ENCODE measurements around the gene DPP6. TPM values are rescaled to one million over a fixed set of nuclear protein-coding genes. Genes with fewer than 3 reads are reported as not detected.
"Not testable (repeated sequence)": the region's sequence is repeated elsewhere in the genome, so short reads cannot be mapped to it uniquely, and the experiment has no call there.

The DPP6 gene
- total and polyA plus RNA-seq, 10 donors: 0.11 to 8.7 (median 3.0) TPM

DNA sequence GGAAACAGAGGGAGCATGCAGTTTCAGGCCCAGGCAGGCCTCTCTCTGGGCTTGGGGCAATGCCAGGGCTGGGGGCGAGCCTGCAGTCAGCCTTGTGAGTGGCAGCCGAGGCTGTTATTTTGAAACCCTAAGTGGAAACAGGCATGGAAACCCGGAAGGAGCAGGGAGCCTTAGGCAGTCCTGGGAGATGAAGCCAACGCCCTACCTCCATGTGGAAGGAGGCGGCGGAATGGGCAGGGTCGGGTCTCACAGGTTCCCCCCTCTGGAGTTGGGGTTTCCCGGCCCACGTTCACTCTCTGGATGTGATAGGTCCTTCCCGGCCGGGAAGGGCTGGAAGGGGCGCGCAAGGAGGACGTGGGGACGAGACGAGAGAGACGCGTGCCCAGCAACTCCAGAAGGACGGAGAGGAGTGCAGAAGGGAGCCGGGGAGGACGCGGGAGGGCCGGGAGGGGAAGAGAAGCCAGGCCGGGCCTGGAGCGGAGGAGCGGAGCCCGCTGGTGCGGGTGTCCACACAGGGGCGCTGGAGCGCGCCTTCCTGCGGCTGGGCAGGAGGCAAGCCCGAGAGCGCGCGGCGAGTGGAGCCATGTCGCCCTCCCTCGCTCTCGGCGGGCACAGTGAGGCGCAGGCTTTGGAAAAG, 1.1 kb upstream of the DPP6 start:
- WGBS, 5 donors: 7 to 24% (median 16%) methylated on average over 17 to 28 of the region's 42 CpGs
- H3K27me3 ChIP-seq (replicated peaks in 1 of 7): peaks cover 0 to 31% (median 8%) of the 10 kb centered on the region in 7 donors
- DNase-seq; H3K36me3 ChIP-seq; H3K4me1 ChIP-seq; H3K27ac ChIP-seq; intact Hi-C loops (cut with DNase I; ENCODE audit: low total_unique reads); H3K4me3 ChIP-seq; H3K9me3 ChIP-seq: not testable (repeated sequence)

DNA sequence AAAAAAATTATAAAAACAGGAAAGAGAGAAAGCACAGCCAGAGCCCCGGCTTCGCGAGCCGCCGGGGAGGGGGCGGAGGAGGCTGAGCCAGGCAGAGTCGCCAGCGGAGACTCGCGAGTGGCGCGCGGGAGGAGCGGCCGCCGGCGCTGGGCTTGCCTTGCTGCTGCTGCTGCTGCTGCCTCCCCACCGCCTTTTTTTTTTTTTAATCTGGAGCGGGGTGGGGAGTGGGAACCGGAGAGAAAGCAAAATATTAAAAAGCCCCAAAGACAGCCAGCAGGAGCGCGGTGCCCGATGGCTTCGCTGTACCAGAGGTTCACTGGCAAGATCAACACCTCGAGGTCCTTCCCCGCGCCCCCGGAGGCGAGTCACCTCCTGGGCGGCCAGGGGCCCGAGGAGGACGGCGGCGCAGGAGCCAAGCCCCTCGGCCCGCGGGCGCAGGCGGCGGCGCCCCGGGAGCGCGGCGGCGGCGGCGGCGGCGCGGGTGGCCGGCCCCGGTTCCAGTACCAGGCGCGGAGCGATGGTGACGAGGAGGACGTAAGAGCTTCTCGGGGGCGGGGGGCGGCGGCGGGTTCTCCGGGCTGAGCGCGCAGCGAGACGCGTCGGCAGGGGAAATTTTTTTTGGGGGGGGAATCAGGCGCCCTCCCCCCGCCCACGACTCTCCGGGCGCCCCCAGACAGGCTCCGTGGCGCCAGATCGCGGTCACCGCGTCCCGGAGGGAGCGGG, 493 bp downstream of the DPP6 start:
- H3K4me3 ChIP-seq; H3K4me1 ChIP-seq; H3K9me3 ChIP-seq; intact Hi-C loops (cut with DNase I; ENCODE audit: low total_unique reads); H3K27ac ChIP-seq; H3K36me3 ChIP-seq; DNase-seq: not testable (repeated sequence)
- H3K27me3 ChIP-seq (replicated peaks in 1 of 7): peaks cover 0 to 31% (median 8%) of the 10 kb centered on the region in 7 donors
- WGBS, 5 donors: 3 to 24% (median 5%) methylated on average over 36 to 75 of the region's 83 CpGs

DNA sequence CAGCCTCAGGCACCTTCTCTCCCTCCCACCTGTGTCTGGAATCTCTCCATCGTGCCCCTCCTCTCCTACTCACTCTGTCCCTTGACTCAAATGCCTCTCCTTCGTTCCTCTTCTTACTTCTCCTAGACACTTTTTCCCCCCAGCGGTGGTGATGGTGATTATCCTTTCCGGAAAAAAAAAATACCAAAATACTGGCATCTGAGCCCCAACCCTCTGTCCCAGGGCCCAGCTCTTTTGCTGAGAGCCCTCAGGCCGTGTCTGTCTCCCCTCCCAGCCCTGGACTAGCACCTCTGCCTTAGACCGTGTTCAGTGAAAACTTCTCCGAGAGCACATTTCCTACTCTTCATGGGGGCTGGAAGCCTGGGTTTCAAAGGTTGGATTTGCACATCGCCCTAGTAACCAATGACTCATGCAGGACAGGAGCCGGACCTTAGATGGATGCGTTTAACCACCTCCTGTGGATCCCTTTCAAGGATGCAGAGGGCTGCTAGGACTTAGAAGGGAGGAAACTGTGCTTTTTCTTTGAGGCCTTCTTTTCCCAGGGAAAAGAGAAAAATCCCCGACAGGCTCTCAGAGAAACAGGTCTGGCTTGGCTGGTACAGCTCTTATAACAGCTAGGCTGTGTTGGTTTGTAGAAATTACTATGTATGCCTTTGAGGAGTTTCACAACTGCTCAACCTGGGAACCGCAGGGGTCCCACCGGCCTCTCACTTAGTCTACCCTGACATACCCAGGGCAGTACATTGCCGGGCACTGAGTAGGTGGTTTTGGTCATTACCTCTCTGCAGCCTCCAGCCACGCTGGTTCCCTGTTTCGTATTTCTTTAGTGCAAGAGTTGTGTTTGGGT, 1.5 kb downstream of the DPP6 start:
- peaks cover 0 to 31% (median 8%) of the 10 kb centered on the region in 7 donors for H3K27me3 ChIP-seq (replicated peaks in 1 of 7)
- H3K27ac ChIP-seq; intact Hi-C loops (cut with DNase I; ENCODE audit: low total_unique reads); H3K4me3 ChIP-seq; DNase-seq; H3K36me3 ChIP-seq; H3K9me3 ChIP-seq; H3K4me1 ChIP-seq: not testable (repeated sequence)
- WGBS, 5 donors: 35 to 42% (median 38%) methylated on average over 9 to 11 of the region's 16 CpGs

DNA sequence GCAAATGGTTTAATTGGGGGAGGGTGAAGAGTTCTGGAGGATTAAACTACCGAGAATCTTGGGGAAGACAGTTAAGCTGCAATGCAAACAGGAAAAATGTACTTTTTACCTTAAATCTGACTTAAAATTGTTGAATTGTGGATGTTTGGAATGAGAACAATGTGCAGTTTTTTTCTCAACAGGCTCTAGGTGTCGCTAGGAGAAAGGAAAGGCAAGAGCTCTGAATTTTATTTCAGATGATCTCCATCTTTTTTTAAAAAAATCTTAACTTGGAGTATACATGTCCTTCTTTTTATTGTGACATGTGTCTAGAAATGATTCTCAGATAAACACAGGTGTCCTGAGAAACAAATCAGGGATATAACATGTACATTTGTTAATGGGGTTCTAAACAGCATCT, 2.5 kb downstream of the DPP6 start:
- intact Hi-C loops (cut with DNase I; ENCODE audit: low total_unique reads); H3K4me3 ChIP-seq; H3K27ac ChIP-seq; H3K4me1 ChIP-seq; DNase-seq; H3K36me3 ChIP-seq: not testable (repeated sequence)
- 7 to 18% (median 14%) methylated on average over 1 of the region's 2 CpGs for WGBS, 5 donors
- peaks cover 0 to 31% (median 8%) of the 10 kb centered on the region in 7 donors for H3K27me3 ChIP-seq (replicated peaks in 1 of 7)
- H3K9me3 ChIP-seq: peaks cover 0 to 19% (median 0%) of the 10 kb centered on the region in 8 donors

DNA sequence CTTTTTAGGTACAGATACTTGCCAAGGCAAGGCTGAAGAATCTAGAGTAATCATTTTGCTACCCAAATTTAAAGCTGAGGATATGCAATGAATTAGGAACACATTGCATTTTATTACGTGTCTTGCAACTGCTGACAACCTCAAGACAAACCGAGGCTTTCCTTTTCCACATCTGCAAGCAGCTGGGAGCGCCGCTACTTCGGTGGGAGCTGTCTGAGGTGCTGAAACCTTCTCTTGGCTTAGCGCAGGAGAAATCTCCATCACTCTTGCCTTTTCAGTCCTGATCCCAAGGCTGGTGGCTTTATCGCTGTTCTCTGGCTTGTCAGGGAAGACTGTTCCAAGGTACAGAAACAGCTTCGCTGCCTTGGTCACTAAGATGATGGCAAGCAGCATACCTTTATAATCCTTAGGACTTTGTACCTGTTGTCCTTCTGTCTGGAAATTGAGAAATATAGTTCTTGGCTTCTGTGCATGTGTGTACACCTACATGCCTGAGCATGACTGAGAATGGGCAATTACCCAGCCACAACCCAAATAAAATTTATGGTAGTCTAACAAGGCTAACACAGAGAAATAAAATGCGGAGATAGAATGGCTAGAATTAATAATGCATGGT, 3.4 kb downstream of the DPP6 start:
- peaks cover 0 to 31% (median 8%) of the 10 kb centered on the region in 7 donors for H3K27me3 ChIP-seq (replicated peaks in 1 of 7)
- intact Hi-C loops (cut with DNase I; ENCODE audit: low total_unique reads); H3K4me1 ChIP-seq; H3K27ac ChIP-seq; H3K4me3 ChIP-seq; DNase-seq; H3K36me3 ChIP-seq: not testable (repeated sequence)
- WGBS, 5 donors: 11 to 23% (median 14%) methylated on average over 8 to 9 of the region's 9 CpGs
- H3K9me3 ChIP-seq: peaks cover 0 to 28% (median 3%) of the 10 kb centered on the region in 8 donors

DNA sequence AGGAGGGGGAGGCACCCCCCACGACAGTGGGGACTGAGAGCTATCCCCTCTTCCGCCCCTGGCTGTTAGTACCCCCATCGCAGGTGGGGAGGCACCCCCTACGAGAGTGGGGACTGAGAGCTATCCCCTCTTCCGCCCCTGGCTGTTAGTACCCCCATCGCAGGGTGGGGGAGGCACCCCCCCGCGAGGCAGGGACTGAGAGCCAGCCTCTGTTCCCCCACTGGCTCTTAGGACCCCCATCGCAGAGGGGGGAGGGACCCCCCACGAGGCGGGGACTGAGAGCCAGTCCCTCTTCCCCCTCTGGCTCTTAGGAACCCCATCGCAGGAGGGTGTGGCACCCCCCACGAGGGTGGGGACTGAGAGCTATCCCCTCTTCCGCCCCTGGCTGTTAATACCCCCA, 6.6 kb downstream of the DPP6 start:
- H3K4me3 ChIP-seq; H3K36me3 ChIP-seq; DNase-seq; H3K4me1 ChIP-seq; H3K27ac ChIP-seq; H3K27me3 ChIP-seq (replicated peaks in 1 of 7); intact Hi-C loops (cut with DNase I; ENCODE audit: low total_unique reads): not testable (repeated sequence)
- H3K9me3 ChIP-seq: peaks cover 0 to 49% (median 4%) of the 10 kb centered on the region in 8 donors
- WGBS, 5 donors: 88 to 94% (median 89%) methylated on average over 6 to 14 of the region's 14 CpGs; no CpG with 5 or more reads in 1 of the 5 donors

DNA sequence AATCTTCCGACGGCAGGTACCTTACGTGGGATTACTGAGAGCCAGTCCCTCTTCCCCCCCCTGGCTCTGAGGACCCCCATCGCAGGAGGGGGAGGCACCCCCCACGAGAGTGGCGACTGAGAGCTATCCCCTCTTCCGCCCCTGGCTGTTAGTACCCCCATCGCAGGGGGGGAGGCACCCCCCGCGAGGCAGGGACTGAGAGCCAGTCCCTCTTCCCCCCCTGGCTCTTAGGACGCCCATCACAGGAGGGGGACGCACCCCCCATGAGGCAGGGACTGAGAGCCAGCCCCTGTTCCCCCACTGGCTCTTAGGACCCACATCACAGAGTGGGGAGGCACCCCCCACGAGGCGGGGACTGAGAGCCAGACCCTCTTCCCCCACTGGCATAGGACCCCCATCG, 8.4 kb downstream of the DPP6 start:
- H3K27ac ChIP-seq; H3K4me3 ChIP-seq; DNase-seq; H3K4me1 ChIP-seq; intact Hi-C loops (cut with DNase I; ENCODE audit: low total_unique reads); H3K27me3 ChIP-seq (replicated peaks in 1 of 7); H3K36me3 ChIP-seq: not testable (repeated sequence)
- peaks cover 0 to 49% (median 4%) of the 10 kb centered on the region in 8 donors for H3K9me3 ChIP-seq
- 85 to 97% (median 89%) methylated on average over 4 to 15 of the region's 15 CpGs for WGBS, 5 donors
